Measurements from ENCODE around the gene IBSP. TPM values are rescaled to one million over a fixed set of nuclear protein-coding genes. Genes with fewer than 3 reads are reported as not detected.

The IBSP gene
- total and polyA plus RNA-seq, 5 experiments from 2014 or later, result not detected

Other genes starting within 250 kb of the IBSP start
- not detected for gene DSPP, start 191.0 kb upstream of the IBSP start, total RNA-seq
- not detected for gene DSPP, start 191.0 kb upstream of the IBSP start, polyA plus RNA-seq
- gene DMP1, start 149.3 kb upstream of the IBSP start, total RNA-seq, result not detected
- not detected for gene DMP1, start 149.3 kb upstream of the IBSP start, polyA plus RNA-seq
- not detected for gene MEPE, start 33.4 kb downstream of the IBSP start, total RNA-seq
- gene MEPE, start 33.4 kb downstream of the IBSP start, polyA plus RNA-seq, result not detected
- gene SPP1, start 176.2 kb downstream of the IBSP start, total RNA-seq, result 1 to 10 TPM; 6.7 to 8.7 TPM
- gene SPP1, start 176.2 kb downstream of the IBSP start, polyA plus RNA-seq, result not detected
- 1 to 10 TPM; 8.6 to 9.6 TPM for gene PKD2, start 208.1 kb downstream of the IBSP start, total RNA-seq
- 1 to 10 TPM; 1.4 to 5.8 (median 2.2) TPM for gene PKD2, start 208.1 kb downstream of the IBSP start, polyA plus RNA-seq

Data from naive thymus-derived CD8-positive, alpha-beta T cell (primary cell).